Measurements from ENCODE around the gene IMMP2L. TPM values are rescaled to one million over a fixed set of nuclear protein-coding genes. Genes with fewer than 3 reads are reported as not detected.

The IMMP2L gene
- total RNA-seq, 2 donors from 2014 or later = 10.5 to 17.4 TPM

- DNase-seq (no peak), ATAC-seq (no peak)
- H3K36me3 ChIP-seq (replicated peaks in 1 of 2; ENCODE audit: insufficient read depth in 1 of 2, low read depth in 2 of 2) = no peaks in the 10 kb centered on the region
- intact Hi-C loops (cut with DNase I) = no loop called here
- WGBS, 2 donors = 90 to 92% methylated on average over 1 of the region's 1 CpG
- TF ChIP-seq CTCF (IDR thresholded peaks at IDR 0.05) (no peak), POLR2A (IDR thresholded peaks at IDR 0.05) (no peak)
- no peaks in the 10 kb centered on the region for H3K27me3 ChIP-seq
- H3K9me3 ChIP-seq = no peaks in the 10 kb centered on the region
- no peaks in the 10 kb centered on the region for H3K4me1 ChIP-seq
- no peak overlapping the region for H3K27ac ChIP-seq
- H3K4me3 ChIP-seq = no peak overlapping the region
Measured at GRCh38 chr7:111568870-111569462, 6.7 kb upstream of the IMMP2L start.

GRCh38 chr7:111568419-111568818 is 6.1 kb upstream of the IMMP2L start:
- H3K4me1 ChIP-seq = no peaks in the 10 kb centered on the region
- intact Hi-C loops (cut with DNase I) = no loop called here
- ATAC-seq (no peak), DNase-seq (no peak)
- no peak overlapping the region for H3K4me3 ChIP-seq
- no peak overlapping the region for H3K27ac ChIP-seq
- no peaks in the 10 kb centered on the region for H3K36me3 ChIP-seq (replicated peaks in 1 of 2; ENCODE audit: insufficient read depth in 1 of 2, low read depth in 2 of 2)
- TF ChIP-seq CTCF (IDR thresholded peaks at IDR 0.05) = no peak
- TF ChIP-seq POLR2A (IDR thresholded peaks at IDR 0.05) = no peak
- H3K27me3 ChIP-seq = no peaks in the 10 kb centered on the region
- no peaks in the 10 kb centered on the region for H3K9me3 ChIP-seq

GRCh38 chr7:111564078-111564477 is 1.8 kb upstream of the IMMP2L start:
- ATAC-seq (no peak), DNase-seq (no peak)
- WGBS, 2 donors = 0% methylated on average over 1 of the region's 1 CpG
- H3K36me3 ChIP-seq (replicated peaks in 1 of 2; ENCODE audit: insufficient read depth in 1 of 2, low read depth in 2 of 2) = no peaks in the 10 kb centered on the region
- H3K4me3 ChIP-seq = no peak overlapping the region
- no peak overlapping the region for H3K27ac ChIP-seq
- intact Hi-C loops (cut with DNase I) = no loop called here
- no peak for TF ChIP-seq POLR2A (IDR thresholded peaks at IDR 0.05)
- no peak for TF ChIP-seq CTCF (IDR thresholded peaks at IDR 0.05)
- H3K9me3 ChIP-seq = no peaks in the 10 kb centered on the region
- no peaks in the 10 kb centered on the region for H3K27me3 ChIP-seq
- H3K4me1 ChIP-seq = peaks cover 24% of the 10 kb centered on the region

GRCh38 chr7:111561654-111561903 is 713 bp downstream of the IMMP2L start:
- no peaks in the 10 kb centered on the region for H3K27me3 ChIP-seq
- WGBS, 2 donors = 4 to 8% methylated on average over 7 of the region's 7 CpGs
- intact Hi-C loops (cut with DNase I) = no loop called here
- no peaks in the 10 kb centered on the region for H3K9me3 ChIP-seq
- ATAC-seq = peak; percentile 7
- H3K4me3 ChIP-seq = peak overlapping the region; percentile 44 to 54
- peak overlapping the region; percentile 88 to 91 (median 90) for H3K27ac ChIP-seq
- no peaks in the 10 kb centered on the region for H3K36me3 ChIP-seq (replicated peaks in 1 of 2; ENCODE audit: insufficient read depth in 1 of 2, low read depth in 2 of 2)
- TF ChIP-seq CTCF (IDR thresholded peaks at IDR 0.05) = no peak
- no peak for TF ChIP-seq POLR2A (IDR thresholded peaks at IDR 0.05)
- H3K4me1 ChIP-seq = peaks cover 35% of the 10 kb centered on the region
- peak in 2 of 4 donors; percentile 8 to 19 for DNase-seq

All from body of pancreas (tissue), 4 donors.